OCI-LY3 (cell line): ENCODE results near the gene JADE2.

Experiments used
- H2AFZ ChIP-seq: fragments of 200-600, 300-600 bp; shearing (Covaris generic); 2 replicates; pipeline ENCODE4 v1.6.0; 2014; ENCODE audit warnings: antibody characterized with exemption, low read depth, low read length
- H3K27ac ChIP-seq: fragments of 200-600, 300-600 bp; sonication (generic); 2 replicates; pipeline ENCODE4 v1.5.1; 2014; ENCODE audit warnings: mild to moderate bottlenecking, low read length, moderate library complexity, mixed read lengths
- H3K27me3 ChIP-seq: fragments of 200-600, 300-600 bp; sonication (generic); 2 replicates; pipeline ENCODE4 v1.6.1; 2014; ENCODE audit warnings: low read depth, low read length, mixed read lengths
- H3K36me3 ChIP-seq: fragments of 200-600, 300-600 bp; sonication (generic); replicated peaks from 2 replicates; pipeline ENCODE3; 2014; ENCODE audit warnings: low read depth, low read length, mixed read lengths
- H3K4me1 ChIP-seq: fragments of 300-600, 200-600 bp; sonication (generic); 2 replicates; pipeline ENCODE4 v1.6.1; 2014; ENCODE audit warnings: low read length, mixed read lengths
- H3K4me2 ChIP-seq: fragments of 200-600, 300-600 bp; sonication (generic); 2 replicates; pipeline ENCODE4 v1.6.1; 2014; ENCODE audit warnings: low read length, mixed read lengths
- H3K4me3 ChIP-seq: fragments of 300-600, 200-600 bp; sonication (generic); 2 replicates; pipeline ENCODE4 v1.5.1; 2014; ENCODE audit warnings: antibody characterized with exemption, mild to moderate bottlenecking, low read length, moderate library complexity
- H3K79me2 ChIP-seq: fragments of 300-600, 200-600 bp; shearing (Covaris generic); 2 replicates; pipeline ENCODE4 v1.6.1; 2014; ENCODE audit warnings: mild to moderate bottlenecking, low read length, mixed read lengths
- H3K9ac ChIP-seq: fragments of 300-600, 200-600 bp; shearing (Covaris generic); 2 replicates; pipeline ENCODE4 v1.6.0; 2014; ENCODE audit warnings: mild to moderate bottlenecking, low read length, moderate library complexity
- H3K9me3 ChIP-seq: fragments of 200-600, 300-600 bp; shearing (Covaris generic); 2 replicates; pipeline ENCODE4 v1.6.1; 2014; ENCODE audit warnings: low read length, mixed read lengths; ENCODE audit not compliant: insufficient read depth
- H4K20me1 ChIP-seq: fragments of 200-600, 300-600 bp; sonication (generic); 2 replicates; pipeline ENCODE4 v1.6.1; 2016; ENCODE audit warnings: low read length, mixed read lengths; ENCODE audit not compliant: insufficient read depth
- EZH2phosphoT487 ChIP-seq: fragments of 200-600 bp; shearing (Covaris generic); IDR thresholded peaks from 2 replicates; pipeline ENCODE4 v1.6.1; 2018; ENCODE audit warnings: antibody characterized with exemption, mixed run types, low read depth
- TF ChIP-seq, protein P1 (sequence below): fragments of 200-600, 300-600 bp; sonication (generic); IDR thresholded peaks from 2 replicates; pipeline ENCODE4 v1.5.1; 2014; ENCODE audit warnings: antibody characterized with exemption, low read length, low read depth

JADE2 gene

GRCh38 chr5:134626369-134627014 lies 101.0 kb downstream of the JADE2 start:
- no peak overlapping the region for H3K27ac ChIP-seq

More at GRCh38 chr5:134626369-134627014, 101.0 kb downstream of the JADE2 start:
- H4K20me1 ChIP-seq = no peaks in the 10 kb centered on the region
- no peak overlapping the region for H3K9ac ChIP-seq
- no peak for TF ChIP-seq EZH2phosphoT487
- TF ChIP-seq, protein P1, sequence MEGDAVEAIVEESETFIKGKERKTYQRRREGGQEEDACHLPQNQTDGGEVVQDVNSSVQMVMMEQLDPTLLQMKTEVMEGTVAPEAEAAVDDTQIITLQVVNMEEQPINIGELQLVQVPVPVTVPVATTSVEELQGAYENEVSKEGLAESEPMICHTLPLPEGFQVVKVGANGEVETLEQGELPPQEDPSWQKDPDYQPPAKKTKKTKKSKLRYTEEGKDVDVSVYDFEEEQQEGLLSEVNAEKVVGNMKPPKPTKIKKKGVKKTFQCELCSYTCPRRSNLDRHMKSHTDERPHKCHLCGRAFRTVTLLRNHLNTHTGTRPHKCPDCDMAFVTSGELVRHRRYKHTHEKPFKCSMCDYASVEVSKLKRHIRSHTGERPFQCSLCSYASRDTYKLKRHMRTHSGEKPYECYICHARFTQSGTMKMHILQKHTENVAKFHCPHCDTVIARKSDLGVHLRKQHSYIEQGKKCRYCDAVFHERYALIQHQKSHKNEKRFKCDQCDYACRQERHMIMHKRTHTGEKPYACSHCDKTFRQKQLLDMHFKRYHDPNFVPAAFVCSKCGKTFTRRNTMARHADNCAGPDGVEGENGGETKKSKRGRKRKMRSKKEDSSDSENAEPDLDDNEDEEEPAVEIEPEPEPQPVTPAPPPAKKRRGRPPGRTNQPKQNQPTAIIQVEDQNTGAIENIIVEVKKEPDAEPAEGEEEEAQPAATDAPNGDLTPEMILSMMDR = no peak
- H3K4me1 ChIP-seq = peaks cover 6% of the 10 kb centered on the region; the same call in 1 of the 2 replicates
- H3K4me2 ChIP-seq = no peak overlapping the region
- peaks cover 10% of the 10 kb centered on the region for H3K79me2 ChIP-seq
- no peaks in the 10 kb centered on the region for H3K27me3 ChIP-seq
- no peaks in the 10 kb centered on the region for H3K9me3 ChIP-seq
- H2AFZ ChIP-seq = no peak overlapping the region
- H3K36me3 ChIP-seq = no peaks in the 10 kb centered on the region
- no peak overlapping the region for H3K4me3 ChIP-seq
